ENCODE data around the gene SF3A2.

GRCh38 chr19:2229103-2230032 lies 7.3 kb upstream of the SF3A2 start:
- TF ChIP-seq CTCF (IDR thresholded peaks at IDR 0.05) (no peak), POLR2A (IDR thresholded peaks at IDR 0.05) (no peak), POLR2AphosphoS5 (IDR thresholded peaks at IDR 0.05) (no peak)

Measured in sigmoid colon (tissue), 4 donors.